ENCODE results near the gene PATE2.

The PATE2 gene

DNA sequence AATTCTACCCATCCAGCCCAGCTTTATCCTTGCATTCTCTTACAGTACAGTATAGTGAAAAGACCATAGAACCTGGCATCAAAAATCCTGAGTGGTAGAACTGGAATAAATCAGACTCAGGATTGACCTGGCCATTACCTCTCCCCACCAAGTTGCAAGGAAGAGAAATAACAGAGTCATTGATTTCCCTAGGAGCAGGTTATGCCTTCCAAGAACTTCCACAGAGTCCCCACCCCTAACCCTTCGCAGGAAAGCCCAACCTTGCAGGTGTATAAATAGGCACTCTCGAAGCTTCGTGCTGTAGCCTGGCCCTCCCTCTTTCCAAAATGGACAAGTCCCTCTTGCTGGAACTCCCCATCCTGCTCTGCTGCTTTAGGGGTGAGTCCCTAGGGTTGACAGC is 32.6 kb downstream of the PATE2 start, which contains the start of gene PATE1:
PATE1 (plus strand) TSS at position 301 of the 400 bp plus-strand sequence; CDS start at position 327, 26 bp downstream.
- no peak within 1 kb of the TSS for H3K27ac ChIP-seq (ENCODE audit: extremely low read depth, low read depth, low read length)
- H3K4me1 ChIP-seq (ENCODE audit: control insufficient read depth, insufficient read depth, low read length) = no peaks in the 10 kb centered on the region
- ChIA-PET POLR2A (no interaction called here), CTCF (interaction anchor here (0.7 kb wide), 1 partner anchor 21 kb away, joined by 3 read pairs; no protein-coding TSS in a partner anchor)
- no peaks in the 10 kb centered on the region for H3K36me3 ChIP-seq (ENCODE audit: control insufficient read depth in 2 of 2, insufficient read depth in 1 of 2, low read length in 2 of 2)
- no peaks in the 10 kb centered on the region for H3K9me3 ChIP-seq (ENCODE audit: control insufficient read depth, insufficient read depth, low read depth, low read length)
- no peak within 1 kb of the TSS for H3K4me3 ChIP-seq (ENCODE audit: low read depth, low read length)
- TF ChIP-seq, protein P1, sequence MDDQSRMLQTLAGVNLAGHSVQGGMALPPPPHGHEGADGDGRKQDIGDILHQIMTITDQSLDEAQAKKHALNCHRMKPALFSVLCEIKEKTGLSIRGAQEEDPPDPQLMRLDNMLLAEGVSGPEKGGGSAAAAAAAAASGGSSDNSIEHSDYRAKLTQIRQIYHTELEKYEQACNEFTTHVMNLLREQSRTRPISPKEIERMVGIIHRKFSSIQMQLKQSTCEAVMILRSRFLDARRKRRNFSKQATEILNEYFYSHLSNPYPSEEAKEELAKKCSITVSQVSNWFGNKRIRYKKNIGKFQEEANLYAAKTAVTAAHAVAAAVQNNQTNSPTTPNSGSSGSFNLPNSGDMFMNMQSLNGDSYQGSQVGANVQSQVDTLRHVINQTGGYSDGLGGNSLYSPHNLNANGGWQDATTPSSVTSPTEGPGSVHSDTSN (CRISPR knock-in tag; IDR thresholded peaks at IDR 0.05) = no peak
- TF ChIP-seq, protein P2, sequence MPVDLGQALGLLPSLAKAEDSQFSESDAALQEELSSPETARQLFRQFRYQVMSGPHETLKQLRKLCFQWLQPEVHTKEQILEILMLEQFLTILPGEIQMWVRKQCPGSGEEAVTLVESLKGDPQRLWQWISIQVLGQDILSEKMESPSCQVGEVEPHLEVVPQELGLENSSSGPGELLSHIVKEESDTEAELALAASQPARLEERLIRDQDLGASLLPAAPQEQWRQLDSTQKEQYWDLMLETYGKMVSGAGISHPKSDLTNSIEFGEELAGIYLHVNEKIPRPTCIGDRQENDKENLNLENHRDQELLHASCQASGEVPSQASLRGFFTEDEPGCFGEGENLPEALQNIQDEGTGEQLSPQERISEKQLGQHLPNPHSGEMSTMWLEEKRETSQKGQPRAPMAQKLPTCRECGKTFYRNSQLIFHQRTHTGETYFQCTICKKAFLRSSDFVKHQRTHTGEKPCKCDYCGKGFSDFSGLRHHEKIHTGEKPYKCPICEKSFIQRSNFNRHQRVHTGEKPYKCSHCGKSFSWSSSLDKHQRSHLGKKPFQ (tag by site-specific recombination; IDR thresholded peaks at IDR 0.05) = no peak
- TF ChIP-seq, protein P3, sequence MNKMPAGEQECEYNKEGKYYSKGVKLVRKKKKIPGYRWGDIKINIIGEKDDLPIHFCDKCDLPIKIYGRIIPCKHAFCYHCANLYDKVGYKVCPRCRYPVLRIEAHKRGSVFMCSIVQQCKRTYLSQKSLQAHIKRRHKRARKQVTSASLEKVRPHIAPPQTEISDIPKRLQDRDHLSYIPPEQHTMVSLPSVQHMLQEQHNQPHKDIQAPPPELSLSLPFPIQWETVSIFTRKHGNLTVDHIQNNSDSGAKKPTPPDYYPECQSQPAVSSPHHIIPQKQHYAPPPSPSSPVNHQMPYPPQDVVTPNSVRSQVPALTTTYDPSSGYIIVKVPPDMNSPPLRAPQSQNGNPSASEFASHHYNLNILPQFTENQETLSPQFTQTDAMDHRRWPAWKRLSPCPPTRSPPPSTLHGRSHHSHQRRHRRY (tag by site-specific recombination; IDR thresholded peaks at IDR 0.05) = no peak
- no peak for TF ChIP-seq ZNF626 (tag by site-specific recombination; IDR thresholded peaks at IDR 0.05)
- TF ChIP-seq, protein P4, sequence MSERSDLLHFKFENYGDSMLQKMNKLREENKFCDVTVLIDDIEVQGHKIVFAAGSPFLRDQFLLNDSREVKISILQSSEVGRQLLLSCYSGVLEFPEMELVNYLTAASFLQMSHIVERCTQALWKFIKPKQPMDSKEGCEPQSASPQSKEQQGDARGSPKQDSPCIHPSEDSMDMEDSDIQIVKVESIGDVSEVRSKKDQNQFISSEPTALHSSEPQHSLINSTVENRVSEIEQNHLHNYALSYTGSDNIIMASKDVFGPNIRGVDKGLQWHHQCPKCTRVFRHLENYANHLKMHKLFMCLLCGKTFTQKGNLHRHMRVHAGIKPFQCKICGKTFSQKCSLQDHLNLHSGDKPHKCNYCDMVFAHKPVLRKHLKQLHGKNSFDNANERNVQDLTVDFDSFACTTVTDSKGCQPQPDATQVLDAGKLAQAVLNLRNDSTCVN (tag by site-specific recombination; optimal IDR thresholded peaks at IDR 0.05) = no peak
- TF ChIP-seq ZNF473 (tag by site-specific recombination; IDR thresholded peaks at IDR 0.05) = no peak
- TF ChIP-seq SCRT2 (tag by site-specific recombination; IDR thresholded peaks at IDR 0.05) = no peak
- TF ChIP-seq ZSCAN30 (tag by site-specific recombination; IDR thresholded peaks at IDR 0.05) = no peak
- no peak for TF ChIP-seq ZNF416 (tag by site-specific recombination; IDR thresholded peaks at IDR 0.05)
- no peak for TF ChIP-seq KLF16 (tag by site-specific recombination; IDR thresholded peaks at IDR 0.05)
- TF ChIP-seq, protein P5, sequence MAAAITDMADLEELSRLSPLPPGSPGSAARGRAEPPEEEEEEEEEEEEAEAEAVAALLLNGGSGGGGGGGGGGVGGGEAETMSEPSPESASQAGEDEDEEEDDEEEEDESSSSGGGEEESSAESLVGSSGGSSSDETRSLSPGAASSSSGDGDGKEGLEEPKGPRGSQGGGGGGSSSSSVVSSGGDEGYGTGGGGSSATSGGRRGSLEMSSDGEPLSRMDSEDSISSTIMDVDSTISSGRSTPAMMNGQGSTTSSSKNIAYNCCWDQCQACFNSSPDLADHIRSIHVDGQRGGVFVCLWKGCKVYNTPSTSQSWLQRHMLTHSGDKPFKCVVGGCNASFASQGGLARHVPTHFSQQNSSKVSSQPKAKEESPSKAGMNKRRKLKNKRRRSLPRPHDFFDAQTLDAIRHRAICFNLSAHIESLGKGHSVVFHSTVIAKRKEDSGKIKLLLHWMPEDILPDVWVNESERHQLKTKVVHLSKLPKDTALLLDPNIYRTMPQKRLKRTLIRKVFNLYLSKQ (tag by site-specific recombination; IDR thresholded peaks at IDR 0.05; ENCODE audit: borderline replicate concordance) = no peak
- TF ChIP-seq, protein P6, sequence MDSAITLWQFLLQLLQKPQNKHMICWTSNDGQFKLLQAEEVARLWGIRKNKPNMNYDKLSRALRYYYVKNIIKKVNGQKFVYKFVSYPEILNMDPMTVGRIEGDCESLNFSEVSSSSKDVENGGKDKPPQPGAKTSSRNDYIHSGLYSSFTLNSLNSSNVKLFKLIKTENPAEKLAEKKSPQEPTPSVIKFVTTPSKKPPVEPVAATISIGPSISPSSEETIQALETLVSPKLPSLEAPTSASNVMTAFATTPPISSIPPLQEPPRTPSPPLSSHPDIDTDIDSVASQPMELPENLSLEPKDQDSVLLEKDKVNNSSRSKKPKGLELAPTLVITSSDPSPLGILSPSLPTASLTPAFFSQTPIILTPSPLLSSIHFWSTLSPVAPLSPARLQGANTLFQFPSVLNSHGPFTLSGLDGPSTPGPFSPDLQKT (IDR thresholded peaks at IDR 0.05; ENCODE audit: borderline replicate concordance, low read depth, low read length) = no peak
- TF ChIP-seq, protein P7, sequence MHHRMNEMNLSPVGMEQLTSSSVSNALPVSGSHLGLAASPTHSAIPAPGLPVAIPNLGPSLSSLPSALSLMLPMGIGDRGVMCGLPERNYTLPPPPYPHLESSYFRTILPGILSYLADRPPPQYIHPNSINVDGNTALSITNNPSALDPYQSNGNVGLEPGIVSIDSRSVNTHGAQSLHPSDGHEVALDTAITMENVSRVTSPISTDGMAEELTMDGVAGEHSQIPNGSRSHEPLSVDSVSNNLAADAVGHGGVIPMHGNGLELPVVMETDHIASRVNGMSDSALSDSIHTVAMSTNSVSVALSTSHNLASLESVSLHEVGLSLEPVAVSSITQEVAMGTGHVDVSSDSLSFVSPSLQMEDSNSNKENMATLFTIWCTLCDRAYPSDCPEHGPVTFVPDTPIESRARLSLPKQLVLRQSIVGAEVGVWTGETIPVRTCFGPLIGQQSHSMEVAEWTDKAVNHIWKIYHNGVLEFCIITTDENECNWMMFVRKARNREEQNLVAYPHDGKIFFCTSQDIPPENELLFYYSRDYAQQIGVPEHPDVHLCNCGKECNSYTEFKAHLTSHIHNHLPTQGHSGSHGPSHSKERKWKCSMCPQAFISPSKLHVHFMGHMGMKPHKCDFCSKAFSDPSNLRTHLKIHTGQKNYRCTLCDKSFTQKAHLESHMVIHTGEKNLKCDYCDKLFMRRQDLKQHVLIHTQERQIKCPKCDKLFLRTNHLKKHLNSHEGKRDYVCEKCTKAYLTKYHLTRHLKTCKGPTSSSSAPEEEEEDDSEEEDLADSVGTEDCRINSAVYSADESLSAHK (tag by site-specific recombination; IDR thresholded peaks at IDR 0.05) = no peak
- TF ChIP-seq ZBTB17 (tag by site-specific recombination; IDR thresholded peaks at IDR 0.05) = no peak
- no peak for TF ChIP-seq KLF1 (tag by site-specific recombination; IDR thresholded peaks at IDR 0.05)
- TF ChIP-seq HOXA7 (CRISPR knock-in tag; IDR thresholded peaks at IDR 0.05; ENCODE audit: borderline replicate concordance) = no peak
- TF ChIP-seq, protein P8, sequence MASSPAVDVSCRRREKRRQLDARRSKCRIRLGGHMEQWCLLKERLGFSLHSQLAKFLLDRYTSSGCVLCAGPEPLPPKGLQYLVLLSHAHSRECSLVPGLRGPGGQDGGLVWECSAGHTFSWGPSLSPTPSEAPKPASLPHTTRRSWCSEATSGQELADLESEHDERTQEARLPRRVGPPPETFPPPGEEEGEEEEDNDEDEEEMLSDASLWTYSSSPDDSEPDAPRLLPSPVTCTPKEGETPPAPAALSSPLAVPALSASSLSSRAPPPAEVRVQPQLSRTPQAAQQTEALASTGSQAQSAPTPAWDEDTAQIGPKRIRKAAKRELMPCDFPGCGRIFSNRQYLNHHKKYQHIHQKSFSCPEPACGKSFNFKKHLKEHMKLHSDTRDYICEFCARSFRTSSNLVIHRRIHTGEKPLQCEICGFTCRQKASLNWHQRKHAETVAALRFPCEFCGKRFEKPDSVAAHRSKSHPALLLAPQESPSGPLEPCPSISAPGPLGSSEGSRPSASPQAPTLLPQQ (tag by site-specific recombination; IDR thresholded peaks at IDR 0.05) = no peak
- no peak for TF ChIP-seq ZNF433 (tag by site-specific recombination; IDR thresholded peaks at IDR 0.05; ENCODE audit: low read depth)
- TF ChIP-seq, protein P9, sequence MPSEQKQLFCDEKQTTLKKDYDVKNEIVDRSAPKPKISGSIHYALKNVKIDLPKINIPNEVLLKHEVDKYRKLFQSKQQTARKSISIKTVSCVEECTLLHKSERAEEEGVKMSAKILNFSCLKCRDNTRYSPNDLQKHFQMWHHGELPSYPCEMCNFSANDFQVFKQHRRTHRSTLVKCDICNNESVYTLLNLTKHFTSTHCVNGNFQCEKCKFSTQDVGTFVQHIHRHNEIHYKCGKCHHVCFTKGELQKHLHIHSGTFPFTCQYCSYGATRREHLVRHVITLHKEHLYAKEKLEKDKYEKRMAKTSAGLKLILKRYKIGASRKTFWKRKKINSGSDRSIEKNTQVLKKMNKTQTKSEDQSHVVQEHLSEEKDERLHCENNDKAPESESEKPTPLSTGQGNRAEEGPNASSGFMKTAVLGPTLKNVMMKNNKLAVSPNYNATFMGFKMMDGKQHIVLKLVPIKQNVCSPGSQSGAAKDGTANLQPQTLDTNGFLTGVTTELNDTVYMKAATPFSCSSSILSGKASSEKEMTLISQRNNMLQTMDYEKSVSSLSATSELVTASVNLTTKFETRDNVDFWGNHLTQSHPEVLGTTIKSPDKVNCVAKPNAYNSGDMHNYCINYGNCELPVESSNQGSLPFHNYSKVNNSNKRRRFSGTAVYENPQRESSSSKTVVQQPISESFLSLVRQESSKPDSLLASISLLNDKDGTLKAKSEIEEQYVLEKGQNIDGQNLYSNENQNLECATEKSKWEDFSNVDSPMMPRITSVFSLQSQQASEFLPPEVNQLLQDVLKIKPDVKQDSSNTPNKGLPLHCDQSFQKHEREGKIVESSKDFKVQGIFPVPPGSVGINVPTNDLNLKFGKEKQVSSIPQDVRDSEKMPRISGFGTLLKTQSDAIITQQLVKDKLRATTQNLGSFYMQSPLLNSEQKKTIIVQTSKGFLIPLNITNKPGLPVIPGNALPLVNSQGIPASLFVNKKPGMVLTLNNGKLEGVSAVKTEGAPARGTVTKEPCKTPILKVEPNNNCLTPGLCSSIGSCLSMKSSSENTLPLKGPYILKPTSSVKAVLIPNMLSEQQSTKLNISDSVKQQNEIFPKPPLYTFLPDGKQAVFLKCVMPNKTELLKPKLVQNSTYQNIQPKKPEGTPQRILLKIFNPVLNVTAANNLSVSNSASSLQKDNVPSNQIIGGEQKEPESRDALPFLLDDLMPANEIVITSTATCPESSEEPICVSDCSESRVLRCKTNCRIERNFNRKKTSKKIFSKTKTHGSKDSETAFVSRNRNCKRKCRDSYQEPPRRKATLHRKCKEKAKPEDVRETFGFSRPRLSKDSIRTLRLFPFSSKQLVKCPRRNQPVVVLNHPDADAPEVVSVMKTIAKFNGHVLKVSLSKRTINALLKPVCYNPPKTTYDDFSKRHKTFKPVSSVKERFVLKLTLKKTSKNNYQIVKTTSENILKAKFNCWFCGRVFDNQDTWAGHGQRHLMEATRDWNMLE (tag by site-specific recombination; conservative IDR thresholded peaks at IDR 0.05; ENCODE audit: low read depth) = no peak

Data from HEK293 (cell line).